Measurements from ENCODE around the gene DHX16. TPM values are rescaled to one million over a fixed set of nuclear protein-coding genes. Genes with fewer than 3 reads are reported as not detected.
A peak's percentile ranks its signal among the peaks of the same experiment; 100 is the strongest.

The DHX16 gene
- total RNA-seq, 1 experiment from 2014 or later, result 32.2 TPM

GRCh38 chr6:30678964-30679726 lies 6.3 kb upstream of the DHX16 start (continued):
- TF ChIP-seq ARID4B (CRISPR knock-in tag; IDR thresholded peaks at IDR 0.05; ENCODE audit: borderline replicate concordance) (no peak; the same call in 1 of the 2 replicates), IRF2 (CRISPR knock-in tag; IDR thresholded peaks at IDR 0.05; ENCODE audit: borderline replicate concordance, low read depth) (no peak), AR (CRISPR knock-in tag; IDR thresholded peaks at IDR 0.05) (no peak), MAX (CRISPR knock-in tag; IDR thresholded peaks at IDR 0.05) (0 out of 2 replicates have a peak, but pooled peaks have one; percentile 20), ZNF138 (CRISPR knock-in tag; conservative IDR thresholded peaks at IDR 0.05) (no peak), FOXP1 (CRISPR knock-in tag; IDR thresholded peaks at IDR 0.05; ENCODE audit: borderline replicate concordance) (no peak), E2F4 (CRISPR knock-in tag; IDR thresholded peaks at IDR 0.05; ENCODE audit: borderline replicate concordance, low read depth) (no peak), E2F5 (CRISPR knock-in tag; IDR thresholded peaks at IDR 0.05) (no peak)

- DNase-seq (ENCODE audit: low spot score), result no peak
- ChIA-PET POLR2A (no interaction called here), CTCF (interaction anchor here (9.7 kb wide), 1 partner anchor 54 kb away, joined by 131 read pairs; no protein-coding TSS in a partner anchor)
- Mint-ChIP-seq H3K27me3 (ENCODE audit: low read depth) (no peaks in the 10 kb centered on the region), H3K27ac (no peak overlapping the region; the same call in 1 of the 2 replicates), H3K4me1 (peaks cover 16% of the 10 kb centered on the region), H3K36me3 (peaks cover 19% of the 10 kb centered on the region), H3K4me3 (no peak overlapping the region), H3K9me3 (no peaks in the 10 kb centered on the region)
- ATAC-seq, result no peak
- TF ChIP-seq OVOL2 (CRISPR knock-in tag; IDR thresholded peaks at IDR 0.05; ENCODE audit: borderline replicate concordance) (no peak), NFATC4 (CRISPR knock-in tag; IDR thresholded peaks at IDR 0.05) (no peak), TEAD4 (CRISPR knock-in tag; IDR thresholded peaks at IDR 0.05) (no peak), NR3C1 (CRISPR knock-in tag; conservative IDR thresholded peaks at IDR 0.05; ENCODE audit: low read depth) (no peak), EMX1 (CRISPR knock-in tag; IDR thresholded peaks at IDR 0.05) (no peak), ZNF281 (CRISPR knock-in tag; IDR thresholded peaks at IDR 0.05) (no peak), ZSCAN18 (CRISPR knock-in tag; IDR thresholded peaks at IDR 0.05) (no peak), CTCF (IDR thresholded peaks at IDR 0.05) (no peak), USF2 (CRISPR knock-in tag; IDR thresholded peaks at IDR 0.05) (no peak)
These were observed 4.0 kb upstream of the DHX16 start for GRCh38 chr6:30676660-30677285.
